ENCODE measurements around the gene REEP3. TPM values are rescaled to one million over a fixed set of nuclear protein-coding genes. Genes with fewer than 3 reads are reported as not detected.

Gene REEP3
- total RNA-seq, 1 experiment from 2014 or later = 23.6 TPM

GRCh38 chr10:63573068-63573697 is 52.0 kb downstream of the REEP3 start:
- in situ Hi-C loops (cut with HindIII; ENCODE audit: low pct_unique_long_range_greater_than_20kb, low sequenced_read_pairs) = no loop called here
- DNase-seq (ENCODE audit: low read depth, low spot score) = no peak

- DNase-seq (ENCODE audit: low read depth, low spot score) = no peak
- in situ Hi-C loops (cut with HindIII; ENCODE audit: low pct_unique_long_range_greater_than_20kb, low sequenced_read_pairs) = no loop called here
These were observed 52.8 kb downstream of the REEP3 start for GRCh38 chr10:63574011-63574410.

- in situ Hi-C loops (cut with HindIII; ENCODE audit: low pct_unique_long_range_greater_than_20kb, low sequenced_read_pairs) = no loop called here
- DNase-seq (ENCODE audit: low read depth, low spot score) = no peak
These were observed 55.3 kb downstream of the REEP3 start for GRCh38 chr10:63576501-63576900.

GRCh38 chr10:63578501-63578900 is 57.3 kb downstream of the REEP3 start:
- DNase-seq (ENCODE audit: low read depth, low spot score) = no peak
- in situ Hi-C loops (cut with HindIII; ENCODE audit: low pct_unique_long_range_greater_than_20kb, low sequenced_read_pairs) = no loop called here

GRCh38 chr10:63579371-63580014 is 58.3 kb downstream of the REEP3 start:
- DNase-seq (ENCODE audit: low read depth, low spot score) = no peak
- in situ Hi-C loops (cut with HindIII; ENCODE audit: low pct_unique_long_range_greater_than_20kb, low sequenced_read_pairs) = no loop called here

GRCh38 chr10:63582690-63583089 is 61.5 kb downstream of the REEP3 start:
- DNase-seq (ENCODE audit: low read depth, low spot score) = no peak
- in situ Hi-C loops (cut with HindIII; ENCODE audit: low pct_unique_long_range_greater_than_20kb, low sequenced_read_pairs) = no loop called here

- in situ Hi-C loops (cut with HindIII; ENCODE audit: low pct_unique_long_range_greater_than_20kb, low sequenced_read_pairs) = no loop called here
- DNase-seq (ENCODE audit: low read depth, low spot score) = no peak
These were observed 62.2 kb downstream of the REEP3 start for GRCh38 chr10:63583397-63583796.

GRCh38 chr10:63583909-63584724 is 62.9 kb downstream of the REEP3 start:
- in situ Hi-C loops (cut with HindIII; ENCODE audit: low pct_unique_long_range_greater_than_20kb, low sequenced_read_pairs) = no loop called here
- no peak for DNase-seq (ENCODE audit: low read depth, low spot score)

GRCh38 chr10:63584725-63585035 is 63.5 kb downstream of the REEP3 start:
- in situ Hi-C loops (cut with HindIII; ENCODE audit: low pct_unique_long_range_greater_than_20kb, low sequenced_read_pairs) = no loop called here
- no peak for DNase-seq (ENCODE audit: low read depth, low spot score)

GRCh38 chr10:63585041-63585440 is 63.8 kb downstream of the REEP3 start:
- DNase-seq (ENCODE audit: low read depth, low spot score) = no peak
- in situ Hi-C loops (cut with HindIII; ENCODE audit: low pct_unique_long_range_greater_than_20kb, low sequenced_read_pairs) = no loop called here

GRCh38 chr10:63586043-63586442 is 64.8 kb downstream of the REEP3 start:
- in situ Hi-C loops (cut with HindIII; ENCODE audit: low pct_unique_long_range_greater_than_20kb, low sequenced_read_pairs) = no loop called here
- no peak for DNase-seq (ENCODE audit: low read depth, low spot score)

GRCh38 chr10:63587191-63587590 is 66.0 kb downstream of the REEP3 start:
- in situ Hi-C loops (cut with HindIII; ENCODE audit: low pct_unique_long_range_greater_than_20kb, low sequenced_read_pairs) = no loop called here
- no peak for DNase-seq (ENCODE audit: low read depth, low spot score)

GRCh38 chr10:63588436-63589167 is 67.4 kb downstream of the REEP3 start:
- in situ Hi-C loops (cut with HindIII; ENCODE audit: low pct_unique_long_range_greater_than_20kb, low sequenced_read_pairs) = no loop called here
- DNase-seq (ENCODE audit: low read depth, low spot score) = no peak

- no peak for DNase-seq (ENCODE audit: low read depth, low spot score)
- in situ Hi-C loops (cut with HindIII; ENCODE audit: low pct_unique_long_range_greater_than_20kb, low sequenced_read_pairs) = no loop called here
These were observed 70.6 kb downstream of the REEP3 start for GRCh38 chr10:63591600-63592379.

GRCh38 chr10:63593576-63593975 is 72.4 kb downstream of the REEP3 start:
- in situ Hi-C loops (cut with HindIII; ENCODE audit: low pct_unique_long_range_greater_than_20kb, low sequenced_read_pairs) = no loop called here
- DNase-seq (ENCODE audit: low read depth, low spot score) = no peak

- DNase-seq (ENCODE audit: low read depth, low spot score) = no peak
- in situ Hi-C loops (cut with HindIII; ENCODE audit: low pct_unique_long_range_greater_than_20kb, low sequenced_read_pairs) = no loop called here
These were observed 73.9 kb downstream of the REEP3 start for GRCh38 chr10:63595072-63595471.

- in situ Hi-C loops (cut with HindIII; ENCODE audit: low pct_unique_long_range_greater_than_20kb, low sequenced_read_pairs) = no loop called here
These were observed 75.7 kb downstream of the REEP3 start for GRCh38 chr10:63596924-63597323.

GRCh38 chr10:63600540-63600939 is 79.3 kb downstream of the REEP3 start:
- in situ Hi-C loops (cut with HindIII; ENCODE audit: low pct_unique_long_range_greater_than_20kb, low sequenced_read_pairs) = no loop called here

More at GRCh38 chr10:63596924-63597323, 75.7 kb downstream of the REEP3 start:
- DNase-seq (ENCODE audit: low read depth, low spot score) = no peak

More at GRCh38 chr10:63600540-63600939, 79.3 kb downstream of the REEP3 start:
- DNase-seq (ENCODE audit: low read depth, low spot score) = no peak
